ENCODE data around the gene PPIF. TPM values are rescaled to one million over a fixed set of nuclear protein-coding genes. Genes with fewer than 3 reads are reported as not detected.
A peak's percentile ranks its signal among the peaks of the same experiment; 100 is the strongest.

PPIF gene
- total and polyA plus RNA-seq, 2 of the 13 experiments (the other 11 are each of a cell fraction or from before 2014, with no cell fraction given) = 147 to 157 TPM

DNA sequence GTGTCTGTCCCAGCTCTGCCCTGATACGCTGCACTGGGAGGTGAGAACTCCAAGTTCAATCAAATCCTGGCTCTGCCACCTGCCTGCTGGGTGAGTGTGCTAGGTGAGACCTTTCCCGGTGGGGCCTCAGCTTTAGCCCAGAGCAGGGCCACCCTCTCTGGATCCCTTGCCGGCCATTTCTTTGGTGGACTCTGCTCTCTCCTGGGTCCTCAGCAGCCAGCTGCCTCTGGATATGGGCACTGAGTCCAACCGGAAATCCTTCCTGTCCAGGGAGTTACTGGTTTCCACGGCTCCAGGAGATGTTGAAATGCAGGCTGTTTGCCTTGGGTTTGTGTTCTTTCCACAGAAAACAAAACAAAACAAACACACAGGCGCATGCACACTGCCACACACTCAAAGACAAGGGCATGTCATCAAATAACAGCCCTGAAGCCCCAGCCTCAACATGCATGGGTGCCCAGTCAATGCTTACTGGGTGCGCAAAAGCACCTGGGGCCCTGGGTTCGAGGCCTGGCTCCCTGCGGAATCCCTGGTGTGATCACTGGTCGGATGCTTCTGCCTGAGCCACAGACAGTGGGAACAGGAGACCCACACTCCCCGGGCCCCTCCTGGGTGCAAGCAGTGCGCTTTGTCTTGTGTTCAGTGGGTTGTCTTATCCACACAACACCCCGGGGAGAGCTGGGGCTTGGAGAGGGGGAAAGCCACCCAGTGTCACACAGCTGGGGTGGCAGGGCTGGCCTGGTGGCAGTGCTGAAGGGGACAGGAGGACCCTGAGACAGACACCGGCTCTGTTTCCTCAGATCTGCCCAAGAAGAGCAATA is 33.1 kb downstream of the PPIF start (continued):
- TF ChIP-seq, protein P1, sequence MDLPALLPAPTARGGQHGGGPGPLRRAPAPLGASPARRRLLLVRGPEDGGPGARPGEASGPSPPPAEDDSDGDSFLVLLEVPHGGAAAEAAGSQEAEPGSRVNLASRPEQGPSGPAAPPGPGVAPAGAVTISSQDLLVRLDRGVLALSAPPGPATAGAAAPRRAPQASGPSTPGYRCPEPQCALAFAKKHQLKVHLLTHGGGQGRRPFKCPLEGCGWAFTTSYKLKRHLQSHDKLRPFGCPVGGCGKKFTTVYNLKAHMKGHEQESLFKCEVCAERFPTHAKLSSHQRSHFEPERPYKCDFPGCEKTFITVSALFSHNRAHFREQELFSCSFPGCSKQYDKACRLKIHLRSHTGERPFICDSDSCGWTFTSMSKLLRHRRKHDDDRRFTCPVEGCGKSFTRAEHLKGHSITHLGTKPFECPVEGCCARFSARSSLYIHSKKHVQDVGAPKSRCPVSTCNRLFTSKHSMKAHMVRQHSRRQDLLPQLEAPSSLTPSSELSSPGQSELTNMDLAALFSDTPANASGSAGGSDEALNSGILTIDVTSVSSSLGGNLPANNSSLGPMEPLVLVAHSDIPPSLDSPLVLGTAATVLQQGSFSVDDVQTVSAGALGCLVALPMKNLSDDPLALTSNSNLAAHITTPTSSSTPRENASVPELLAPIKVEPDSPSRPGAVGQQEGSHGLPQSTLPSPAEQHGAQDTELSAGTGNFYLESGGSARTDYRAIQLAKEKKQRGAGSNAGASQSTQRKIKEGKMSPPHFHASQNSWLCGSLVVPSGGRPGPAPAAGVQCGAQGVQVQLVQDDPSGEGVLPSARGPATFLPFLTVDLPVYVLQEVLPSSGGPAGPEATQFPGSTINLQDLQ (CRISPR knock-in tag; IDR thresholded peaks at IDR 0.05) = no peak
- TF ChIP-seq JUND (CRISPR knock-in tag; IDR thresholded peaks at IDR 0.05) = no peak
- TF ChIP-seq POGZ (CRISPR knock-in tag; IDR thresholded peaks at IDR 0.05) = peak; percentile 73
- no peak for TF ChIP-seq HNRNPL (IDR thresholded peaks at IDR 0.05; ENCODE audit: low read depth, low read length)
- no peak for TF ChIP-seq MBD4 (IDR thresholded peaks at IDR 0.05; ENCODE audit: borderline replicate concordance, low read length)
- TF ChIP-seq FIP1L1 (IDR thresholded peaks at IDR 0.05; ENCODE audit: borderline replicate concordance, insufficient read depth, low read depth, low read length) = no peak
- TF ChIP-seq, protein P2, sequence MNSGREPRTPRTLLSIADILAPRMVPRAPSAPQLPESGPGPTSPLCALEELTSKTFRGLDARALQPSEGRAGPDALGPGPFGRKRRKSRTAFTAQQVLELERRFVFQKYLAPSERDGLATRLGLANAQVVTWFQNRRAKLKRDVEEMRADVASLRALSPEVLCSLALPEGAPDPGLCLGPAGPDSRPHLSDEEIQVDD (CRISPR knock-in tag; IDR thresholded peaks at IDR 0.05; ENCODE audit: borderline replicate concordance) = no peak
- TF ChIP-seq MED13 (CRISPR knock-in tag; IDR thresholded peaks at IDR 0.05) = no peak
- no peak; the same call in 1 of the 2 replicates for TF ChIP-seq ZBTB38 (CRISPR knock-in tag; IDR thresholded peaks at IDR 0.05)
- TF ChIP-seq CBX2 (IDR thresholded peaks at IDR 0.05; ENCODE audit: low read depth, low read length) = no peak
- TF ChIP-seq CBX2 (CRISPR knock-in tag; IDR thresholded peaks at IDR 0.05; ENCODE audit: low read depth) = no peak
- TF ChIP-seq NCOA2 (CRISPR knock-in tag; IDR thresholded peaks at IDR 0.05) = peak; percentile 79
- peak; percentile 50; the same call in 1 of the 2 replicates for TF ChIP-seq TAF1 (CRISPR knock-in tag; IDR thresholded peaks at IDR 0.05)
- TF ChIP-seq, protein P3, sequence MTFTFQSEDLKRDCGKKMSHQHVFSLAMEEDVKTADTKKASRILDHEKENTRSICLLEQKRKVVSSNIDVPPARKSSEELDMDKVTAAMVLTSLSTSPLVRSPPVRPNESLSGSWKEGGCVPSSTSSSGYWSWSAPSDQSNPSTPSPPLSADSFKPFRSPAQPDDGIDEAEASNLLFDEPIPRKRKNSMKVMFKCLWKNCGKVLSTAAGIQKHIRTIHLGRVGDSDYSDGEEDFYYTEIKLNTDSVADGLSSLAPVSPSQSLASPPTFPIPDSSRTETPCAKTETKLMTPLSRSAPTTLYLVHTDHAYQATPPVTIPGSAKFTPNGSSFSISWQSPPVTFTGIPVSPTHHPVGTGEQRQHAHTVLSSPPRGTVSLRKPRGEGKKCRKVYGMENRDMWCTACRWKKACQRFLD (CRISPR knock-in tag; IDR thresholded peaks at IDR 0.05; ENCODE audit: borderline replicate concordance) = no peak; the same call in 1 of the 2 replicates
- TF ChIP-seq KDM1A (CRISPR knock-in tag; IDR thresholded peaks at IDR 0.05) = no peak; the same call in 1 of the 2 replicates
- no peak for TF ChIP-seq TP53 (CRISPR knock-in tag; conservative IDR thresholded peaks at IDR 0.05)
- TF ChIP-seq, protein P4, sequence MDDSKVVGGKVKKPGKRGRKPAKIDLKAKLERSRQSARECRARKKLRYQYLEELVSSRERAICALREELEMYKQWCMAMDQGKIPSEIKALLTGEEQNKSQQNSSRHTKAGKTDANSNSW (CRISPR knock-in tag; IDR thresholded peaks at IDR 0.05; ENCODE audit: borderline replicate concordance) = no peak
- no peak for TF ChIP-seq SATB2 (CRISPR knock-in tag; IDR thresholded peaks at IDR 0.05)
- TF ChIP-seq, protein P5, sequence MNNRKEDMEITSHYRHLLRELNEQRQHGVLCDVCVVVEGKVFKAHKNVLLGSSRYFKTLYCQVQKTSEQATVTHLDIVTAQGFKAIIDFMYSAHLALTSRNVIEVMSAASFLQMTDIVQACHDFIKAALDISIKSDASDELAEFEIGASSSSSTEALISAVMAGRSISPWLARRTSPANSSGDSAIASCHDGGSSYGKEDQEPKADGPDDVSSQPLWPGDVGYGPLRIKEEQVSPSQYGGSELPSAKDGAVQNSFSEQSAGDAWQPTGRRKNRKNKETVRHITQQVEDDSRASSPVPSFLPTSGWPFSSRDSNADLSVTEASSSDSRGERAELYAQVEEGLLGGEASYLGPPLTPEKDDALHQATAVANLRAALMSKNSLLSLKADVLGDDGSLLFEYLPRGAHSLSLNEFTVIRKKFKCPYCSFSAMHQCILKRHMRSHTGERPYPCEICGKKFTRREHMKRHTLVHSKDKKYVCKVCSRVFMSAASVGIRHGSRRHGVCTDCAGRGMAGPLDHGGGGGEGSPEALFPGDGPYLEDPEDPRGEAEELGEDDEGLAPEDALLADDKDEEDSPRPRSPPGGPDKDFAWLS (CRISPR knock-in tag; IDR thresholded peaks at IDR 0.05; ENCODE audit: borderline replicate concordance) = no peak
- TF ChIP-seq CHD4 (IDR thresholded peaks at IDR 0.05; ENCODE audit: borderline replicate concordance, low read length) = 0 out of 2 replicates have a peak, but pooled peaks have one; percentile 35

All from HepG2 (cell line).